ENCODE data around the gene ATG5. TPM values are rescaled to one million over a fixed set of nuclear protein-coding genes. Genes with fewer than 3 reads are reported as not detected.
"Not testable (repeated sequence)": the region's sequence is repeated elsewhere in the genome, so short reads cannot be mapped to it uniquely, and the experiment has no call there.

The ATG5 gene
- total RNA-seq, 1 experiment from 2014 or later, result 51.4 TPM

- no peak for TF ChIP-seq POLR2AphosphoS5 (IDR thresholded peaks at IDR 0.05; ENCODE audit: low read depth, low read length)
- H3K9me3 ChIP-seq (ENCODE audit: control insufficient read depth, insufficient read depth, low read depth, low read length), result peaks cover 6% of the 10 kb centered on the region; the same call in 1 of the 2 replicates
- CTCF ChIA-PET, result no interaction called here
- H3K4me3 ChIP-seq (ENCODE audit: low read depth in 2 of 2, low read length in 2 of 2), result no peak overlapping the region
- in situ Hi-C loops (cut with HindIII; ENCODE audit: low pct_unique_long_range_greater_than_20kb, low sequenced_read_pairs) (no loop called here), intact Hi-C loops (cut with micrococcal nuclease; ENCODE audit: unreplicated experiment) (no loop called here)
- POLR2A ChIA-PET, result no interaction called here
- no peaks in the 10 kb centered on the region for H3K4me1 ChIP-seq (ENCODE audit: control insufficient read depth, insufficient read depth, low read length)
- BruUV-seq (replicated peaks), result no TSS peak
- no peaks in the 10 kb centered on the region for H3K27me3 ChIP-seq (ENCODE audit: control insufficient read depth, insufficient read depth, low read length)
- no peaks in the 10 kb centered on the region for H3K36me3 ChIP-seq (ENCODE audit: control insufficient read depth, insufficient read depth, low read length)
- DNase-seq (ENCODE audit: low read depth, low spot score) (no peak), ATAC-seq (no peak)
- H3K27ac ChIP-seq (ENCODE audit: low read length), result no peak overlapping the region
These were observed 88.3 kb downstream of the ATG5 start for GRCh38 chr6:106237286-106237685.

GRCh38 chr6:106229876-106230445 lies 95.6 kb downstream of the ATG5 start:
- in situ Hi-C loops (cut with HindIII; ENCODE audit: low pct_unique_long_range_greater_than_20kb, low sequenced_read_pairs); intact Hi-C loops (cut with micrococcal nuclease; ENCODE audit: unreplicated experiment); ATAC-seq; POLR2A ChIA-PET; H3K27me3 ChIP-seq (ENCODE audit: control insufficient read depth, insufficient read depth, low read length); H3K27ac ChIP-seq (ENCODE audit: low read length); H3K4me1 ChIP-seq (ENCODE audit: control insufficient read depth, insufficient read depth, low read length); H3K36me3 ChIP-seq (ENCODE audit: control insufficient read depth, insufficient read depth, low read length); CTCF ChIA-PET; H3K4me3 ChIP-seq (ENCODE audit: low read depth in 2 of 2, low read length in 2 of 2); DNase-seq (ENCODE audit: low read depth, low spot score); H3K9me3 ChIP-seq (ENCODE audit: control insufficient read depth, insufficient read depth, low read depth, low read length); BruUV-seq (replicated peaks): not testable (repeated sequence)

- POLR2A ChIA-PET, result no interaction called here
- CTCF ChIA-PET, result interaction anchor here (0.6 to 0.7 kb wide), 2 partner anchors 82 to 797 kb away, joined by 3 read pairs; no protein-coding TSS in a partner anchor
- ATAC-seq (no peak), DNase-seq (ENCODE audit: low read depth, low spot score) (no peak)
- no peak for TF ChIP-seq REST (IDR thresholded peaks at IDR 0.05; ENCODE audit: insufficient read depth in 1 of 2, low read depth in 2 of 2, low read length in 1 of 2)
- TF ChIP-seq POLR2AphosphoS5 (IDR thresholded peaks at IDR 0.05; ENCODE audit: low read depth, low read length), result no peak
- TF ChIP-seq CTCF (IDR thresholded peaks at IDR 0.05), result no peak
- no peak for TF ChIP-seq TCF7L2 (IDR thresholded peaks at IDR 0.05; ENCODE audit: low read depth, low read length)
- TF ChIP-seq SIN3A (IDR thresholded peaks at IDR 0.05; ENCODE audit: borderline replicate concordance, insufficient read depth, low read depth, low read length), result no peak
- intact Hi-C loops (cut with micrococcal nuclease; ENCODE audit: unreplicated experiment) (no loop called here), in situ Hi-C loops (cut with HindIII; ENCODE audit: low pct_unique_long_range_greater_than_20kb, low sequenced_read_pairs) (no loop called here)
- BruUV-seq (replicated peaks), result no TSS peak
- Histone ChIP-seq H3K9me3 (ENCODE audit: control insufficient read depth, insufficient read depth, low read depth, low read length) (no peaks in the 10 kb centered on the region), H3K36me3 (ENCODE audit: control insufficient read depth, insufficient read depth, low read length) (no peaks in the 10 kb centered on the region), H3K4me1 (ENCODE audit: control insufficient read depth, insufficient read depth, low read length) (peaks cover 8% of the 10 kb centered on the region; the same call in 1 of the 2 replicates), H3K4me3 (ENCODE audit: low read depth in 2 of 2, low read length in 2 of 2) (no peak overlapping the region), H3K27me3 (ENCODE audit: control insufficient read depth, insufficient read depth, low read length) (no peaks in the 10 kb centered on the region), H3K27ac (ENCODE audit: low read length) (no peak overlapping the region)
These were observed 97.7 kb downstream of the ATG5 start for GRCh38 chr6:106227612-106228507.

All from Panc1 (cell line).